BLaER1 treated with 17β-estradiol and CSF1 and Interleukin-3, amounts not matched to agents 10 nM and 100 nM (cell line): ENCODE data around the gene GPRC5C.

ENCODE experiments used
- H3K27ac ChIP-seq, 11 experiments: shearing (Covaris generic); formaldehyde crosslinking; 2 replicates each; pipeline ENCODE4 v1.8.1; 2022
- H3K27me3 ChIP-seq, 11 experiments: shearing (Covaris generic); formaldehyde crosslinking; 2 replicates each; pipeline ENCODE4 v1.8.1; 2022
- H3K36me3 ChIP-seq, 11 experiments: shearing (Covaris generic); formaldehyde crosslinking; 2 replicates each; pipeline ENCODE4 v1.8.1; 2022
- H3K4me1 ChIP-seq, 10 experiments: shearing (Covaris generic); formaldehyde crosslinking; 2 replicates each; pipeline ENCODE4 v1.8.1; 2022
- H3K4me2 ChIP-seq, 11 experiments: shearing (Covaris generic); formaldehyde crosslinking; 2 replicates each; pipeline ENCODE4 v1.8.1; 2022
- H3K4me3 ChIP-seq, 10 experiments: shearing (Covaris generic); formaldehyde crosslinking; 2 replicates each; pipeline ENCODE4 v1.8.1; 2022
- H3K9ac ChIP-seq, 11 experiments: shearing (Covaris generic); formaldehyde crosslinking; 2 replicates each; pipeline ENCODE4 v1.8.1; 2022
- H3K9me3 ChIP-seq, 11 experiments: shearing (Covaris generic); formaldehyde crosslinking; replicated peaks in 1 of 11; 2 replicates each; pipeline ENCODE4 v1.8.1; 2022
- H4K20me1 ChIP-seq, 11 experiments: shearing (Covaris generic); formaldehyde crosslinking; 2 replicates each; pipeline ENCODE4 v1.8.1; 2022
- Cebpa-rat ChIP-seq, 11 experiments: shearing (Covaris generic); IDR thresholded peaks; 2 replicates each; pipeline ENCODE4 v1.8.1; 2022

GPRC5C gene

GRCh38 chr17:74460996-74461395 lies 29.1 kb downstream of the GPRC5C start:
- no peak for TF ChIP-seq Cebpa-rat (IDR thresholded peaks at IDR 0.05)
- no peaks in the 10 kb centered on the region for H4K20me1 ChIP-seq
- H3K4me2 ChIP-seq = peak overlapping the region in 6 of 11 experiments; percentile 83 to 99 (median 94); a peak in 11 of 22 replicates
- H3K9me3 ChIP-seq = no peaks in the 10 kb centered on the region
- 0 out of 22 replicates have a peak overlapping the region, but pooled peaks of 1 of the 11 experiments have one; percentile 21 for H3K9ac ChIP-seq
- peaks cover 4 to 41% (median 28%) of the 10 kb centered on the region in 11 experiments; a peak in 20 of 22 replicates for H3K27me3 ChIP-seq
- H3K4me3 ChIP-seq = no peak overlapping the region
- no peaks in the 10 kb centered on the region for H3K36me3 ChIP-seq
- peaks cover 40 to 82% (median 69%) of the 10 kb centered on the region in 10 experiments for H3K4me1 ChIP-seq
- H3K27ac ChIP-seq = 0 out of 22 replicates have a peak overlapping the region, but pooled peaks of 2 of the 11 experiments have one; percentile 3 to 40

- Histone ChIP-seq H3K36me3 (no peaks in the 10 kb centered on the region), H4K20me1 (no peaks in the 10 kb centered on the region), H3K4me3 (no peak overlapping the region), H3K27me3 (peaks cover 0 to 41% (median 28%) of the 10 kb centered on the region in 11 experiments; a peak in 17 of 22 replicates), H3K4me1 (peaks cover 46 to 88% (median 75%) of the 10 kb centered on the region in 10 experiments), H3K9me3 (no peaks in the 10 kb centered on the region), H3K4me2 (peak overlapping the region in 10 of 11 experiments; percentile 83 to 99 (median 93); a peak in 19 of 22 replicates), H3K9ac (peak overlapping the region in 3 of 11 experiments; percentile 70 to 74 (median 73); a peak in 2 of 22 replicates), H3K27ac (peak overlapping the region in 5 of 11 experiments; percentile 82 to 86 (median 85); a peak in 8 of 22 replicates)
- TF ChIP-seq Cebpa-rat (IDR thresholded peaks at IDR 0.05) = no peak
These were observed 29.7 kb downstream of the GPRC5C start for GRCh38 chr17:74461611-74462010.

GRCh38 chr17:74464730-74465377 lies 33.0 kb downstream of the GPRC5C start:
- TF ChIP-seq Cebpa-rat (IDR thresholded peaks at IDR 0.05) = no peak
- H3K27me3 ChIP-seq = peaks cover 0 to 48% (median 34%) of the 10 kb centered on the region in 11 experiments; a peak in 15 of 22 replicates
- peak overlapping the region; percentile 83 to 99 (median 92); a peak in 20 of 22 replicates for H3K4me2 ChIP-seq

GRCh38 chr17:74465378-74466110 lies 33.7 kb downstream of the GPRC5C start:
- Histone ChIP-seq H3K9ac (peak overlapping the region in 10 of 11 experiments; percentile 19 to 79 (median 48); a peak in 12 of 22 replicates), H3K4me3 (peak overlapping the region in 9 of 10 experiments; percentile 27 to 70 (median 60); a peak in 13 of 20 replicates), H3K9me3 (no peaks in the 10 kb centered on the region), H4K20me1 (peaks cover 0 to 21% (median 0%) of the 10 kb centered on the region in 11 experiments; a peak in 4 of 22 replicates), H3K4me2 (peak overlapping the region; percentile 68 to 99 (median 87)), H3K4me1 (peaks cover 52 to 97% (median 72%) of the 10 kb centered on the region in 10 experiments), H3K27ac (peak overlapping the region; percentile 13 to 86 (median 69); a peak in 20 of 22 replicates), H3K36me3 (peaks cover 0 to 9% (median 0%) of the 10 kb centered on the region in 11 experiments; a peak in 6 of 22 replicates), H3K27me3 (peaks cover 0 to 48% (median 32%) of the 10 kb centered on the region in 11 experiments; a peak in 15 of 22 replicates)
- no peak for TF ChIP-seq Cebpa-rat (IDR thresholded peaks at IDR 0.05)

More at GRCh38 chr17:74464730-74465377, 33.0 kb downstream of the GPRC5C start:
- H4K20me1 ChIP-seq = peaks cover 0 to 15% (median 0%) of the 10 kb centered on the region in 11 experiments; a peak in 3 of 22 replicates
- H3K4me1 ChIP-seq = peaks cover 52 to 97% (median 76%) of the 10 kb centered on the region in 10 experiments
- H3K9me3 ChIP-seq = no peaks in the 10 kb centered on the region
- no peak overlapping the region for H3K4me3 ChIP-seq
- H3K9ac ChIP-seq = peak overlapping the region in 2 of 11 experiments; percentile 14 to 70; a peak in 3 of 22 replicates
- peak overlapping the region; percentile 33 to 86 (median 82); a peak in 18 of 22 replicates for H3K27ac ChIP-seq
- peaks cover 0 to 2% (median 0%) of the 10 kb centered on the region in 11 experiments; a peak in 4 of 22 replicates for H3K36me3 ChIP-seq

DNA sequence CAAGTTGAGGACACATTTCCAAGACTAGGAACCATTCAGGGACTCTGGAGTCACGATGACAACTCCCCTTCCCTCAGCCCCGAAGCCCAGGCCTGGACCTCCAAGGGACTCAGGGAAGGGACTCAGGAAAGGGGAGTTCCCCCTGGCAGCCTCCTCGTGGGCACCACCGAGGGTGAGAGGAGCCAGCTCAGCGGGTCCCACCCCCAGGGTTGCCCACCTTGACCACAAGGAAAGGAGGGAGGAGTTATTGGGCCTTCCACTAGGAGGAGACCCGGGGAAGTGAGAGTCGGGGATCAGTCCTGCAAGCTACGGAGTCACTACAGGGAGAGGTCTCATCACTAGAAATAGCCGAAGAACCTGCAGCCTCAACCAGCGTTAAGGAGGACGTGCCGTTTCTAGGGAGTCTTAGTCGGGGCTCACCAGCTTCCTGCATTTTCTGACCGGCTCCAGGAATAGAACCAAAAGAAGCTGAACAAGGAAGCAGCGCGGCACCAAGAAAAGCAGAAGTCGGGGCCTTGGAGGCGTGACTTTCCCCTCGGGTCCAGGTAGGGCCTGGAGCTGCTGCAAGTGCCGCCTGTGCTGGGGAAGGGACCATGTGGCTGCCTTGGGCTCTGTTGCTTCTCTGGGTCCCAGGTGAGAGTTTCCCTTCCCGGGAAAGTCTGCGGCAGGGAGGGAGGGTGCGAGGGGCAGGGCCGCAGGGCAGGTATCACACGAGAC lies 34.4 kb downstream of the GPRC5C start, which contains the start of gene CD300A:
Gene CD300A (plus strand): TSS at position 524 of the 717 bp plus-strand sequence. CDS start 70 bp downstream, at position 594.
- H3K9ac ChIP-seq = peak within 1 kb of the TSS; percentile 19 to 79 (median 46); a peak in 16 of 22 replicates
- no peak for TF ChIP-seq Cebpa-rat (IDR thresholded peaks at IDR 0.05)
- H3K27me3 ChIP-seq = peaks cover 0 to 48% (median 32%) of the 10 kb centered on the region in 11 experiments; a peak in 15 of 22 replicates
- H3K4me2 ChIP-seq = peak within 1 kb of the TSS; percentile 68 to 99 (median 87)
- H3K27ac ChIP-seq = peak within 1 kb of the TSS; percentile 13 to 86 (median 66); a peak in 20 of 22 replicates
- H3K4me3 ChIP-seq = peak within 1 kb of the TSS in 9 of 10 experiments; percentile 27 to 70 (median 60); a peak in 17 of 20 replicates
- H3K36me3 ChIP-seq = peaks cover 0 to 16% (median 0%) of the 10 kb centered on the region in 11 experiments; a peak in 6 of 22 replicates
- no peaks in the 10 kb centered on the region for H3K9me3 ChIP-seq
- H3K4me1 ChIP-seq = peaks cover 52 to 94% (median 68%) of the 10 kb centered on the region in 10 experiments
- H4K20me1 ChIP-seq = peaks cover 0 to 29% (median 0%) of the 10 kb centered on the region in 11 experiments; a peak in 4 of 22 replicates

DNA sequence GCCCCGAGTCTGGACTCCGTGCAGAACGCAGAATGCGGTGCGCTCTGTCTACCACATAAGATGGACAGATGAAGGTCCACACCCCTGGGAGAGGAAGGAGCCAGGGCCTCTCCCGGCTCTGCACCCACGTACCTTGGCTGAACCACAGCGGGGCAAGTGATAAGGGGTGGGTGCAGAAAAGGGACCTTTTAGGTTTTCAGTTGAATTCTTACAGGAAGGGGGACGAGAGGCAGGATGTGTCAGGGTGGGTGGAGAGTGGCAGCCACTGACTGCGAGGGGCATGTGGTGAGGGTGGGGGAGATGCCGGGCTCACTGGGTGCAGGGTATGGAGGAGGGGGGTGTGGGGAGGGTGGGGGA lies 34.9 kb downstream of the GPRC5C start:
- Histone ChIP-seq H3K27ac (peak overlapping the region in 8 of 11 experiments; percentile 27 to 86 (median 66); a peak in 11 of 22 replicates), H3K4me2 (peak overlapping the region; percentile 68 to 99 (median 87)), H3K4me3 (peak overlapping the region in 9 of 10 experiments; percentile 27 to 70 (median 60); a peak in 16 of 20 replicates), H3K9me3 (no peaks in the 10 kb centered on the region), H3K9ac (peak overlapping the region in 9 of 11 experiments; percentile 19 to 79 (median 51); a peak in 12 of 22 replicates), H3K4me1 (peaks cover 50 to 88% (median 63%) of the 10 kb centered on the region in 10 experiments), H4K20me1 (peaks cover 0 to 34% (median 0%) of the 10 kb centered on the region in 11 experiments; a peak in 4 of 22 replicates), H3K27me3 (peaks cover 0 to 48% (median 32%) of the 10 kb centered on the region in 11 experiments; a peak in 15 of 22 replicates), H3K36me3 (peaks cover 0 to 21% (median 0%) of the 10 kb centered on the region in 11 experiments; a peak in 6 of 22 replicates)
- TF ChIP-seq Cebpa-rat (IDR thresholded peaks at IDR 0.05) = no peak

DNA sequence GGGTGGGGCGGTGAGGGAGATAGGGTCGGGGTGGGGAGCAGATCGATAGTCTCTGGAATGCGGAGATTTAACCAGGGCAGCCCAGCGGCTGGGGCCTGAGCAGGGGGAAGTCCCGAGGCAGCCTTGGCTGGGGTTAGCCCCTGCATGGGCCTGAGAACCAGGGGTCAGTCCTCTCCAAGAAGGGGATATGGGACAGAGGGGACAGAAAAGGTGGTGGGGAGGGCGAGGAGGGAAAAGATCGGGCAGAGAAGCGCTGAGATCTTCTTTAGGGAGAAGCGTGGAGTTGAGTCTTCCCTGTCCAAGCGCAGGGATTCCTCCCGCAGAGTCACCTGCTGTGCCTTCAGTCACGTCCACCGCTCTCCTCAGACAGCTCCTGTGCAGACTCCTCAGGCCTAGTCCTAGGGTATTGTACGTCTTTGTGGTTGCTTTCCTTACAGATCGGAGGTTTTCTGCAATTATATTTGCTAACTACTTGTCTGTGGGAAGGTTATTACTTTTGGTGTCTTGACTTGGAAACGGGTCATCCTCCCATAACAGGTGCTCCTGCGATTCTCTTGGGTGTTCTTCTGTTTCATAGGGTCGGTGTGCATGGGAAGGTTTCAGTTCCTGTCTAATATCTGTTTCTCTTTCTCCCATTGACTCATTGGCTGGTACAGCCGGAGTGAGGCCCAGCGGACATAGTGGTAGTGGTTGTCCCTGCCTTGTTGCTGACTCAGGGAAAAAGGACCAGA lies 35.5 kb downstream of the GPRC5C start:
- no peak for TF ChIP-seq Cebpa-rat (IDR thresholded peaks at IDR 0.05)
- H3K4me2 ChIP-seq = peak overlapping the region; percentile 56 to 97 (median 68)
- H3K4me1 ChIP-seq = peaks cover 44 to 82% (median 57%) of the 10 kb centered on the region in 10 experiments
- peak overlapping the region in 5 of 11 experiments; percentile 43 to 74 (median 66); a peak in 6 of 22 replicates for H3K9ac ChIP-seq
- peaks cover 0 to 38% (median 0%) of the 10 kb centered on the region in 11 experiments; a peak in 4 of 22 replicates for H4K20me1 ChIP-seq
- peak overlapping the region in 4 of 11 experiments; percentile 9 to 50 (median 34); a peak in 5 of 22 replicates for H3K27ac ChIP-seq
- H3K9me3 ChIP-seq = no peaks in the 10 kb centered on the region
- peaks cover 0 to 48% (median 32%) of the 10 kb centered on the region in 11 experiments; a peak in 15 of 22 replicates for H3K27me3 ChIP-seq
- peaks cover 0 to 25% (median 0%) of the 10 kb centered on the region in 11 experiments; a peak in 6 of 22 replicates for H3K36me3 ChIP-seq
- H3K4me3 ChIP-seq = peak overlapping the region in 5 of 10 experiments; percentile 50 to 70 (median 65); a peak in 10 of 20 replicates
